ENCODE data around the gene QKI.
A peak's percentile ranks its signal among the peaks of the same experiment; 100 is the strongest.

QKI gene

DNA sequence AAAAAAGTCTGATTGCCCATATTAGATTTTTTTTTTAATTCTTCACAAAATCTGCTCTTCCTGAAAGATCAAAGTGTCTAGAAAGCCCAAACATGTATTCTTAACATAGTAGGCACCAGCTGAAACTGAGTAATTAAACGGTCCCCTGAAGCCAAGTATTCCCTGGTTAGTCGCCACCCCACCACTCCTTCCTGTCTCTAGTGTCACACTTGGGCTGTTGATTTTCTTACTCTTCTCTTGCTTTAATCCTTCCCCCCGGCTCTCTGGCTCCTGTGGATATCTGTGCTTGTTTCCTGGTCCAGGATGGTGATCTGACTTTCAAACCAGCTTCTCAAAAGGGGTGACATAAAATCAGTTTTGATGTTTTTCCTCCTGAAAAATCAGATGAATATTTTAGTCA is 162.9 kb downstream of the QKI start:
- H3K4me3 ChIP-seq (ENCODE audit: control insufficient read depth, low read depth, low read length) = no peak overlapping the region
- no peak for DNase-seq (ENCODE audit: low read depth)
- no peak for TF ChIP-seq CTCF (IDR thresholded peaks at IDR 0.05; ENCODE audit: control insufficient read depth, insufficient read depth, low read depth, low read length, missing control alignments)

DNA sequence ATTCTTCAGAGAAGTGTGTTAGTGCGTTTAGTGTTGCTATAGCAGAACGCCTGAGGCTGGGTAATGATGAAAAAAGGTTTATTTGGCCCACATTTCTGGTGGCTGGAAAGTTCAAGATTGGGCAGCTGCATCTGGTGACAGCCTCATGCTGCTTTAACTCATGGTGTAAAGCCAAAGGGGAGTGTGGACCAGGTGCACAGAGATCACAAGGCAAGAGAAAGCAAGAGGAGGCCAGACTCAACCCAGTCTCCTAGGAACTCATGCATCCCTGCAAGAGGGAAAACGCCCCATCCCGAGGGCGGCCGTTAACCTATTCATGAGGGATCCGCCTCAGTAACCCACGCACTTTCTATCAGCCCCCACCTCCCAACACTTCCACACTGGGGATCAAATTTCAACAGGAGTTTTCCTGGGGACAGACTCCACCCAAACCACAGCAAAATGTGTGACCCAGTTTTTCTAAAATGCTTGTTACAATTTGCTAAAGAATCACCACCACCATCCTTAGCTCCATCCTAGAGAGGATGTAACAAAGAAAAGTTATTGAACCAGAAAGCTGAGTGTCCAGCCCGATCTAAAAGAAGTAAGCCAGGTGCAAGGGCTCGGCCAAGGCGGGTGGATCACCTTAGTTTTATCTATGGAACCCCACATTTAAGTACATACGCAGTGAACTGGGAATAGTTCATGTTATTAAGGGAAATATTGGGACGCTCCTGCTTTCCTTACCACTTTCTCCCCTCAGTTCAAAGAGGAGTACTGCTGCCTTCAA is 164.8 kb downstream of the QKI start:
- no peak for DNase-seq (ENCODE audit: low read depth)
- TF ChIP-seq CTCF (IDR thresholded peaks at IDR 0.05; ENCODE audit: control insufficient read depth, insufficient read depth, low read depth, low read length, missing control alignments) = no peak
- H3K4me3 ChIP-seq (ENCODE audit: control insufficient read depth, low read depth, low read length) = no peak overlapping the region

GRCh38 chr6:163579880-163580295 is 165.4 kb downstream of the QKI start:
- H3K4me3 ChIP-seq (ENCODE audit: control insufficient read depth, low read depth, low read length) = no peak overlapping the region
- no peak for DNase-seq (ENCODE audit: low read depth)
- TF ChIP-seq CTCF (IDR thresholded peaks at IDR 0.05; ENCODE audit: control insufficient read depth, insufficient read depth, low read depth, low read length, missing control alignments) = no peak

- TF ChIP-seq CTCF (IDR thresholded peaks at IDR 0.05; ENCODE audit: control insufficient read depth, insufficient read depth, low read depth, low read length, missing control alignments) = no peak
- no peak for DNase-seq (ENCODE audit: low read depth)
- no peak overlapping the region for H3K4me3 ChIP-seq (ENCODE audit: control insufficient read depth, low read depth, low read length)
Measured at GRCh38 chr6:163580311-163581030, 166.0 kb downstream of the QKI start.

- no peak for TF ChIP-seq CTCF (IDR thresholded peaks at IDR 0.05; ENCODE audit: control insufficient read depth, insufficient read depth, low read depth, low read length, missing control alignments)
- DNase-seq (ENCODE audit: low read depth) = no peak
- no peak overlapping the region for H3K4me3 ChIP-seq (ENCODE audit: control insufficient read depth, low read depth, low read length)
Measured at GRCh38 chr6:163583558-163583957, 169.0 kb downstream of the QKI start.

DNA sequence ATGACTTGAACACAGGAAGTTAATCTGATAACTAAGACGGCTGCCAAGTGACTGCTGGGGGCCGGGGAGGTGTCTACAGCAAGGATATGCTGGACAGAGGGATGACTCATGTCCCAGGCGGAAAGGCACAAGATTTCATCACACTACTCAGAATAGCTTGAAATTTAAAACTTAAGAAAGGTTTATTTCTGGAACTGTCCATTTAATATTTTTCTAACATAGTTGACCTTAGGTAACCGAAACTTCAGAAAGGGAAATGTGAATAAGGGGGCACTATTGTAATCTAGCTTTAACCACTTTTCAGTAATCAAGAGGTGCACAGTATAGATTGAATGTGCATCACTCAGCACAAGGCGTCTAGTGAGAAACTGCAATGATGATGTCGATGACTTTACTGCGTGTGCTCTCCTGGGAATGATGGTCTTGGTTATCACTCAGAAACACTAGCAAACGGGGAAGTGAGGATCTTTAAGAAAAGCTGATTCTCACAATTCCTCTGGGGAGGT is 171.5 kb downstream of the QKI start:
- DNase-seq (ENCODE audit: low read depth) = peak; percentile 67
- no peak for TF ChIP-seq CTCF (IDR thresholded peaks at IDR 0.05; ENCODE audit: control insufficient read depth, insufficient read depth, low read depth, low read length, missing control alignments)
- no peak overlapping the region for H3K4me3 ChIP-seq (ENCODE audit: control insufficient read depth, low read depth, low read length)

All from AG09309 (cell line).